Ovary (tissue), 3 donors: ENCODE measurements around the gene SCARF2.

ENCODE experiments used
- EP300 ChIP-seq: sonication (generic); formaldehyde crosslinking; IDR thresholded peaks from one replicate; pipeline ENCODE4 v1.6.1; 2017; ENCODE audit warnings: antibody characterized with exemption
- POLR2A ChIP-seq: fragments of 450-650 bp; IDR thresholded peaks from one replicate; pipeline ENCODE4 v1.6.1; 2017; ENCODE audit warnings: antibody characterized with exemption, mild to moderate bottlenecking, moderate library complexity
- TF ChIP-seq, protein P1 (sequence below), 3 donors: fragments of 450-650 bp in 2 of 3; fragments of 200-600 bp in 1 of 3; IDR thresholded peaks; one replicate each; pipeline versions ENCODE4 v1.5.1 to v1.8.0; 2016 to 2022; ENCODE audit warnings: antibody characterized with exemption in 3 of 3, mild to moderate bottlenecking in 1 of 3
- donor health status: DM: no; HTN: no; CAD: no.

DNA sequence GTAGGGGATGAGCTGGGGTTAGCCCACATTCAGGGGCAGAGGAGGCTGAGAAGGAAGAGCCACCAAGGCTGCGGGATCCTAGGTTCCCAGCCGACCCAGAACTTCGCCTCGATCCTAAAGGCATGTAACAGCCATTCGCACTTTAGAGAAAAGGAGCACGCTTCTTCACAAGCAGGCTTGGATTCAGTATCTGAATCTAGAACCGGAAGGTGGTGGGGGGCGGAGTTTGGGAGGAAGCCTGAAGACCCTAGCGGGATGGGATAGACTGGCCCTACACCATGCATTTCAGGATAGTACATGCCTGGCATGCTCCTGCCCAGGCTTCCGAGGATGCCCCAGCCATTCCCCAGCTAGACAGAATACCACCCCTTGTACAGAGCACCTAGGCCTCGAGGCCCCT is 4.4 kb downstream of the SCARF2 start:
- TF ChIP-seq POLR2A (no peak), EP300 (no peak)
- TF ChIP-seq, protein P1, sequence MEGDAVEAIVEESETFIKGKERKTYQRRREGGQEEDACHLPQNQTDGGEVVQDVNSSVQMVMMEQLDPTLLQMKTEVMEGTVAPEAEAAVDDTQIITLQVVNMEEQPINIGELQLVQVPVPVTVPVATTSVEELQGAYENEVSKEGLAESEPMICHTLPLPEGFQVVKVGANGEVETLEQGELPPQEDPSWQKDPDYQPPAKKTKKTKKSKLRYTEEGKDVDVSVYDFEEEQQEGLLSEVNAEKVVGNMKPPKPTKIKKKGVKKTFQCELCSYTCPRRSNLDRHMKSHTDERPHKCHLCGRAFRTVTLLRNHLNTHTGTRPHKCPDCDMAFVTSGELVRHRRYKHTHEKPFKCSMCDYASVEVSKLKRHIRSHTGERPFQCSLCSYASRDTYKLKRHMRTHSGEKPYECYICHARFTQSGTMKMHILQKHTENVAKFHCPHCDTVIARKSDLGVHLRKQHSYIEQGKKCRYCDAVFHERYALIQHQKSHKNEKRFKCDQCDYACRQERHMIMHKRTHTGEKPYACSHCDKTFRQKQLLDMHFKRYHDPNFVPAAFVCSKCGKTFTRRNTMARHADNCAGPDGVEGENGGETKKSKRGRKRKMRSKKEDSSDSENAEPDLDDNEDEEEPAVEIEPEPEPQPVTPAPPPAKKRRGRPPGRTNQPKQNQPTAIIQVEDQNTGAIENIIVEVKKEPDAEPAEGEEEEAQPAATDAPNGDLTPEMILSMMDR (IDR thresholded peaks at IDR 0.05) = no peak
